ENCODE measurements around the gene ARHGAP4. TPM values are rescaled to one million over a fixed set of nuclear protein-coding genes. Genes with fewer than 3 reads are reported as not detected.

The ARHGAP4 gene
- total RNA-seq, 2 donors from 2014 or later: 19.3 to 20.4 TPM

- ATAC-seq (no peak), DNase-seq (no peak)
- intact Hi-C loops (cut with DNase I): no loop called here
Measured at GRCh38 chrX:153966283-153966688, 40.2 kb upstream of the ARHGAP4 start.

- intact Hi-C loops (cut with DNase I): no loop called here
- no peak for DNase-seq
- no peak for ATAC-seq
Measured at GRCh38 chrX:153965406-153965805, 39.3 kb upstream of the ARHGAP4 start.

- intact Hi-C loops (cut with DNase I): no loop called here
- no peak for DNase-seq
- no peak for ATAC-seq
Measured at GRCh38 chrX:153964105-153964504, 38.0 kb upstream of the ARHGAP4 start.

GRCh38 chrX:153963546-153963945, 37.5 kb upstream of the ARHGAP4 start:
- intact Hi-C loops (cut with DNase I): no loop called here
- no peak for DNase-seq
- ATAC-seq: no peak

- intact Hi-C loops (cut with DNase I): no loop called here
- no peak for ATAC-seq
Measured at GRCh38 chrX:153961292-153961691, 35.2 kb upstream of the ARHGAP4 start.

GRCh38 chrX:153960786-153961185, 34.7 kb upstream of the ARHGAP4 start:
- ATAC-seq (no peak), DNase-seq (no peak)
- intact Hi-C loops (cut with DNase I): no loop called here

More at GRCh38 chrX:153961292-153961691, 35.2 kb upstream of the ARHGAP4 start:
- DNase-seq: no peak

- ATAC-seq: no peak
- no peak for DNase-seq
- intact Hi-C loops (cut with DNase I): no loop called here
Measured at GRCh38 chrX:153960077-153960476, 34.0 kb upstream of the ARHGAP4 start.

- no peak for DNase-seq
- no peak for ATAC-seq
- intact Hi-C loops (cut with DNase I): loop anchor here (5.0 to 10.0 kb wide), 2 partner anchors 197 to 1005 kb away; partner anchors contain the start of gene PLXNB3 (in 1 of the 2)
Measured at GRCh38 chrX:153959649-153960048, 33.6 kb upstream of the ARHGAP4 start.

GRCh38 chrX:153958605-153959004, 32.5 kb upstream of the ARHGAP4 start:
- DNase-seq (no peak), ATAC-seq (no peak)
- intact Hi-C loops (cut with DNase I): loop anchor here (5.0 to 10.0 kb wide), 2 partner anchors 196 to 1004 kb away; partner anchors contain the start of gene PLXNB3 (in 1 of the 2)

GRCh38 chrX:153957224-153957623, 31.2 kb upstream of the ARHGAP4 start:
- ATAC-seq (no peak), DNase-seq (no peak)
- intact Hi-C loops (cut with DNase I): loop anchor here (5.0 to 10.0 kb wide), 2 partner anchors 195 to 1002 kb away; partner anchors contain the start of gene PLXNB3 (in 1 of the 2)

GRCh38 chrX:153956044-153956907, 30.2 kb upstream of the ARHGAP4 start:
- ATAC-seq (no peak), DNase-seq (no peak)
- intact Hi-C loops (cut with DNase I): loop anchor here (5.0 to 10.0 kb wide), 2 partner anchors 194 to 1001 kb away; partner anchors contain the start of gene PLXNB3 (in 1 of the 2)

- DNase-seq (no peak), ATAC-seq (no peak)
- intact Hi-C loops (cut with DNase I): loop anchor here (5.0 to 10.0 kb wide), 2 partner anchors 193 to 1000 kb away; partner anchors contain the start of gene PLXNB3 (in 1 of the 2)
Measured at GRCh38 chrX:153955228-153955732, 29.2 kb upstream of the ARHGAP4 start.

GRCh38 chrX:153954558-153955227, 28.6 kb upstream of the ARHGAP4 start:
- ATAC-seq (no peak), DNase-seq (no peak)
- intact Hi-C loops (cut with DNase I): loop anchor here (5.0 to 10.0 kb wide), 2 partner anchors 192 to 1000 kb away; partner anchors contain the start of gene PLXNB3 (in 2 of the 2)

GRCh38 chrX:153953892-153954557, 28.0 kb upstream of the ARHGAP4 start:
- DNase-seq (no peak), ATAC-seq (peak in 1 of 2 donors; percentile 8)
- intact Hi-C loops (cut with DNase I): loop anchor here in 1 of 2 donors (5.0 to 10.0 kb wide), 2 partner anchors 192 to 999 kb away; partner anchors contain the start of gene PLXNB3

GRCh38 chrX:153953342-153953830, 27.3 kb upstream of the ARHGAP4 start:
- DNase-seq (peak; percentile 79), ATAC-seq (peak; percentile 70 to 80)
- intact Hi-C loops (cut with DNase I): loop anchor here in 1 of 2 donors (5.0 to 10.0 kb wide), 2 partner anchors 191 to 999 kb away; partner anchors contain the start of gene PLXNB3

GRCh38 chrX:153952373-153953026, 26.4 kb upstream of the ARHGAP4 start:
- intact Hi-C loops (cut with DNase I): loop anchor here in 1 of 2 donors (5.0 to 10.0 kb wide), 2 partner anchors 190 to 998 kb away; partner anchors contain the start of gene PLXNB3
- no peak for ATAC-seq
- DNase-seq: no peak

GRCh38 chrX:153951683-153952372, 25.8 kb upstream of the ARHGAP4 start:
- no peak for DNase-seq
- intact Hi-C loops (cut with DNase I): loop anchor here in 1 of 2 donors (5.0 to 10.0 kb wide), 2 partner anchors 190 to 997 kb away; partner anchors contain the start of gene PLXNB3
- no peak for ATAC-seq

All from left cardiac atrium (tissue), 4 donors.